ENCODE data around the gene DNAAF8. TPM values are rescaled to one million over a fixed set of nuclear protein-coding genes. Genes with fewer than 3 reads are reported as not detected.

DNAAF8 gene
- total RNA-seq, 4 donors from 2014 or later = 0.21 to 15.3 (median 0.74) TPM

DNA sequence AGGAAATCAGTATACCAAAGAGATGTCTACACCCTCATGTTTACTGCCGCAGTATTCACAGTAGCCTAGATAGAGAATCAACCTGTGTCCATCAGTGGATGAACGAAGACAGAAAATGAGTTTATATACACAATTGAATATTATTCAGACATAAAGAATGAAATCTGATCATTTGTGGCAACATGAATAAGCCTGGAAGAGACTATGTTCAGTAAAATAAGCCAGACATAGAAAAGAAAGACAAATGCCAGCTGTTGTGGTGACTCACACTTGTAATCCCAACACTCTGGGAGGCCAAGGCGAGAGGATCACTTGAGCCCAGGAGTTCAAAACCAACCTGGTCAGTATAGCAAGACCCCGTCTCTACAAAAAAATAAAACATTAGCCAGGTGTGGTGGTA lies 24.9 kb upstream of the DNAAF8 start:
- DNase-seq (ENCODE audit: low spot score in 2 of 2) = no peak
- Histone ChIP-seq H3K4me3 (no peak overlapping the region), H3K4me1 (no peaks in the 10 kb centered on the region), H3K27me3 (no peaks in the 10 kb centered on the region), H3K27ac (no peak overlapping the region), H3K9me3 (no peaks in the 10 kb centered on the region), H3K36me3 (peaks cover 0 to 77% (median 5%) of the 10 kb centered on the region in 3 donors)
- TF ChIP-seq, protein P1, sequence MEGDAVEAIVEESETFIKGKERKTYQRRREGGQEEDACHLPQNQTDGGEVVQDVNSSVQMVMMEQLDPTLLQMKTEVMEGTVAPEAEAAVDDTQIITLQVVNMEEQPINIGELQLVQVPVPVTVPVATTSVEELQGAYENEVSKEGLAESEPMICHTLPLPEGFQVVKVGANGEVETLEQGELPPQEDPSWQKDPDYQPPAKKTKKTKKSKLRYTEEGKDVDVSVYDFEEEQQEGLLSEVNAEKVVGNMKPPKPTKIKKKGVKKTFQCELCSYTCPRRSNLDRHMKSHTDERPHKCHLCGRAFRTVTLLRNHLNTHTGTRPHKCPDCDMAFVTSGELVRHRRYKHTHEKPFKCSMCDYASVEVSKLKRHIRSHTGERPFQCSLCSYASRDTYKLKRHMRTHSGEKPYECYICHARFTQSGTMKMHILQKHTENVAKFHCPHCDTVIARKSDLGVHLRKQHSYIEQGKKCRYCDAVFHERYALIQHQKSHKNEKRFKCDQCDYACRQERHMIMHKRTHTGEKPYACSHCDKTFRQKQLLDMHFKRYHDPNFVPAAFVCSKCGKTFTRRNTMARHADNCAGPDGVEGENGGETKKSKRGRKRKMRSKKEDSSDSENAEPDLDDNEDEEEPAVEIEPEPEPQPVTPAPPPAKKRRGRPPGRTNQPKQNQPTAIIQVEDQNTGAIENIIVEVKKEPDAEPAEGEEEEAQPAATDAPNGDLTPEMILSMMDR (IDR thresholded peaks at IDR 0.05) = no peak
- TF ChIP-seq EP300 (IDR thresholded peaks at IDR 0.05) (no peak), POLR2A (IDR thresholded peaks at IDR 0.05) (no peak)
- 93 to 98% methylated on average over 4 of the region's 4 CpGs for WGBS, 2 donors

DNA sequence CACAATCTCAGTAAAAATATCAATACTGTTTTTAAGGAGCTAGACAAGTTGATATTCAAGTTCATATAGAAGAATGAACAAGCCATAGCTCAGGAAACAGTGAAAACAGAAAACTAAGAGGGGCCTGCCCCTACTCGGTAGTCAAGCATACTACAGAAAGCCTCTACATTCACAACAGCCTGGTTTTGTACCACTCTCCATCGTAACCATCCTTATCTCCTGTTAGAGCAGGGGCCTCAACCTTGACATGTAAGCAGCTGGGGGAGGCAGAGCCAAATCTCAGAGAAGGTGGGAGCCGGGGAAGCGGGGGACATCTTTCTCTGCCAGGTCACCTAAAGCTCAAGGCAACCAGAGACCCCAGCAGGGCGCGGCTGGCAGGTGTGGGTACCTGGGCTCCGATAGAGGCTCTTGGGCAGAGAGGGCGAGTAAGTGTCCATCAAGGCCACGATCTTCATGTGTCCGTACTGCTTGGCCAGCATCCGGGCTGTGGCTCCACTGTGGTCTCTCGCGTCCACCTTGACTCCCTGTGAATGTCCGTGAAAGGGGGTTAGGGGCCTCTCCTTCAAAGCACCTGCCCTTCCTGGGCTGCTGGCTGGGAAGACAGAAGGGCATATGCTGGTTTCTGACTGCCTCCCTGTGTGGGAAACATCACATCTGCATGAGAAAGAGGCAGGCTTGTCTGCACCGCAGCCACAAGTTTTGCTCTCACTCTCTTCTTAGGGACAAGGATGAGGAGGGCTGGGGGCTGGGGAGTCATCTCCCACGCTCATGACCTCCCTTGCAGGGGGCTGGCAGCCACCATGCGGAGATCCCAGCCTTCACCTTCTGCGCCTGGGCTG lies 20.5 kb upstream of the DNAAF8 start:
- 80 to 93% methylated on average over 16 to 18 of the region's 18 CpGs for whole genome bisulfite sequencing, 2 donors
- peaks cover 0 to 82% (median 0%) of the 10 kb centered on the region in 3 donors for H3K36me3 ChIP-seq
- H3K4me1 ChIP-seq = no peaks in the 10 kb centered on the region
- no peak overlapping the region for H3K27ac ChIP-seq
- H3K4me3 ChIP-seq = no peak overlapping the region
- H3K27me3 ChIP-seq = no peaks in the 10 kb centered on the region
- DNase-seq (ENCODE audit: low spot score in 2 of 2) = no peak
- TF ChIP-seq EP300 (IDR thresholded peaks at IDR 0.05) = no peak
- TF ChIP-seq, protein P1 (IDR thresholded peaks at IDR 0.05) = no peak
- TF ChIP-seq POLR2A (IDR thresholded peaks at IDR 0.05) = no peak
- no peaks in the 10 kb centered on the region for H3K9me3 ChIP-seq

DNA sequence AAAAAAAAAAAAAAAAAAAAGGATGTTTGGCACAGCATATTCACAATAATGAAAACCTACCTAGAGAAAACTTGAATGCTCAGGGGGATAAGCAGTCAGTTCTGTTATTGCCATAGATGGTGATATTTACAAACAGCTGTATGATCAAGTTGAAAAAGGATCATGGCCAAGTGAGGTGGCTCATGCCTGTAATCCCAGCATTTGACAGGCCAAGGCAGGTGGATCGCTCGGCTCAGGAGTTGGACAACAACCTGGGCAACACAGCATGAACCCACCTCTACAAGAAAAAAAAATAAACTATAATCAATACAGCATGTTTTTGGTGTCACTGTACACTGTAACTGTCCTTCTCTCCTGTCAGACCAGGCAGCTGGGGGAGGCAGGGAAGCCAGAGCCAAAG lies 19.3 kb upstream of the DNAAF8 start:
- Histone ChIP-seq H3K4me3 (no peak overlapping the region), H3K27me3 (no peaks in the 10 kb centered on the region), H3K4me1 (no peaks in the 10 kb centered on the region), H3K36me3 (peaks cover 0 to 79% (median 0%) of the 10 kb centered on the region in 3 donors), H3K9me3 (no peaks in the 10 kb centered on the region), H3K27ac (no peak overlapping the region)
- TF ChIP-seq EP300 (IDR thresholded peaks at IDR 0.05) (no peak), POLR2A (IDR thresholded peaks at IDR 0.05) (no peak)
- TF ChIP-seq, protein P1 (IDR thresholded peaks at IDR 0.05) = no peak
- 89 to 95% methylated on average over 2 of the region's 2 CpGs for WGBS, 2 donors
- no peak for DNase-seq (ENCODE audit: low spot score in 2 of 2)

DNA sequence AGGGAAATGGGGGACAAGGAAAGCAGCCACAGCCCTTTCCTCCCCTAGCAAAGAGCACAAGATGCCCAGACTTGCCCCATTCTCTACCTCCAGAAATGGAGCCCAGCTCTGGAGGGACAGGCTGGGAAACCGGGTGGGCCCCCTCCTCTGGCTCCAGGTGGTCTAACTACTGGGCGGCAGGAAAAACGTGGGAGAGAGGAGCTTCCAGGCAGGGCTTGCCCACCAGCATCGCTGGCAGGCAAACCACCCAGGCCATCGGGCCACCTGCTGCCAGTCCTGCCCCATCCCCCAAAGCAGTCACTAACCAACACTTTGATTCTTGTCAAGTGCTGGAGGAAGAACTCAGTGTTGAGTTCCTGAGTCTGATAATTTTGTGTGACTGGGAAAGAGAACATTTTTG lies 15.9 kb upstream of the DNAAF8 start:
- 55 to 66% methylated on average over 5 of the region's 5 CpGs for WGBS, 2 donors
- Histone ChIP-seq H3K27me3 (no peaks in the 10 kb centered on the region), H3K27ac (no peak overlapping the region), H3K36me3 (peaks cover 0 to 71% (median 0%) of the 10 kb centered on the region in 3 donors), H3K9me3 (no peaks in the 10 kb centered on the region), H3K4me1 (no peaks in the 10 kb centered on the region), H3K4me3 (no peak overlapping the region)
- DNase-seq (ENCODE audit: low spot score in 2 of 2) = no peak
- TF ChIP-seq, protein P1 (IDR thresholded peaks at IDR 0.05) = no peak
- TF ChIP-seq POLR2A (IDR thresholded peaks at IDR 0.05) (no peak), EP300 (IDR thresholded peaks at IDR 0.05) (no peak)

DNA sequence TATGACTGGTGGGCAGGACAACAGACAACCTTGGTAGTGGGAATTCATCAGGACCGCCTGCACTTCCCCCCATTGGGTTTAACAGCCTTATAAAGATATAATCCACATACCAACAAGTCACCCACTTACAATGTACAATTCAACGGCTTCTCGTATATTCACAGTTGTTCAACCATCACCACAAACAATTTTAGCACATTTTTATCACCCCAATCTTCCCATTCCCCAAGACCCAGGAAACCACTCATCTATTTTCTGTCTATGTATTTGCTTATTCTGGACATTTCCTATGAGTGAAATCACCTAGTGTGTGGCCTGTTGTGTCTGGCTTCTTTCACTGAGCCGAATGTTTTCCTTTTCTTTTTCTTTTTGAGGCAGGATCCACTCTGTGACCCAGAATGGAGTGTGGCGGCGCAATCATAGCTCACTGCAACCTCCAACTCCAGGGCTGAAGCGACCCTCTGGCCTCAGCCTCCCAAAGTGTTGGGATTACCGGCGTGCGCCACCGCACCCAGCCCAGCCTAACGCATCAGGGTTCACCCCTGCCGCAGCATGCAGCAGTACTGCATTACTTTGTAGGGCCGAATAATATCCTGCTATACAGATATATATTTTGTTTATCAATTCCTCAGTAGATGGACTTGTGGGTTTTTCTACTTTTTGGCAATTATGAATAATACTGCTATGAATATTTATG lies 11.1 kb upstream of the DNAAF8 start:
- 92 to 94% methylated on average over 14 of the region's 14 CpGs for WGBS, 2 donors
- no peaks in the 10 kb centered on the region for H3K4me1 ChIP-seq
- H3K36me3 ChIP-seq = peaks cover 0 to 74% (median 6%) of the 10 kb centered on the region in 3 donors
- H3K9me3 ChIP-seq = no peaks in the 10 kb centered on the region
- no peaks in the 10 kb centered on the region for H3K27me3 ChIP-seq
- H3K27ac ChIP-seq = no peak overlapping the region
- no peak for DNase-seq (ENCODE audit: low spot score in 2 of 2)
- no peak overlapping the region for H3K4me3 ChIP-seq
- TF ChIP-seq EP300 (IDR thresholded peaks at IDR 0.05) (no peak), POLR2A (IDR thresholded peaks at IDR 0.05) (no peak)
- TF ChIP-seq, protein P1 (IDR thresholded peaks at IDR 0.05) = no peak

Data from tibial nerve (tissue), 4 donors.